GM12891 (cell line): ENCODE results near the gene PTPRN2.

Experiments used
- POLR2A ChIP-seq: IDR thresholded peaks from 2 replicates; pipeline ENCODE4 v1.6.1; 2011; ENCODE audit warnings: low read depth, low read length, control low read depth
- POLR2AphosphoS5 ChIP-seq: IDR thresholded peaks from 2 replicates; pipeline ENCODE4 v1.6.1; 2011; ENCODE audit warnings: low read depth, low read length, control low read depth
- SPI1 ChIP-seq: IDR thresholded peaks from 2 replicates; pipeline ENCODE4 v1.6.1; 2011; ENCODE audit warnings: low read depth, low read length, control low read depth

- TF ChIP-seq POLR2AphosphoS5, result no peak
- TF ChIP-seq POLR2A, result no peak
- TF ChIP-seq SPI1, result no peak
Observed at GRCh38 chr7:157543791-157544190, 1043.8 kb downstream of the PTPRN2 start.
